ENCODE measurements around the gene NLGN2. TPM values are rescaled to one million over a fixed set of nuclear protein-coding genes. Genes with fewer than 3 reads are reported as not detected.

NLGN2 gene
- total RNA-seq, 1 experiment from 2014 or later, result 36.9 TPM

DNA sequence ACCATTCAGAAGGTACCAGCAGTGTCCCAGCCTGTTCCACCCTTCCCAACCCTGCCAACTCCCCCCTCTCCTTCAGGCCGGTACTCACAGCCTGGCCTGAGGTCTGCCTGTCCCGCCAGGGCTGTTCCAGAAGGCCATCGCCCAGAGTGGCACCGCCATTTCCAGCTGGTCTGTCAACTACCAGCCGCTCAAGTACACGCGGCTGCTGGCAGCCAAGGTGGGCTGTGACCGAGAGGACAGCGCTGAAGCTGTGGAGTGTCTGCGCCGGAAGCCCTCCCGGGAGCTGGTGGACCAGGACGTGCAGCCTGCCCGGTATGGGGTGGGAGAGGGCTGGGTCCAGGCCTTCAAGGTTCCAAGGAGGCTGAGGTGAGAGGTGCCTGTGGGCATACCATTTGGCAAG, 7.2 kb downstream of the NLGN2 start:
- no peaks in the 10 kb centered on the region for H3K27me3 ChIP-seq (replicated peaks; ENCODE audit: insufficient read depth, low read depth, low read length, poor library complexity)
- H3K36me3 ChIP-seq (ENCODE audit: insufficient read depth, low read length, poor library complexity, severe bottlenecking), result peaks cover 11% of the 10 kb centered on the region
- H3K4me1 ChIP-seq (ENCODE audit: insufficient read depth, low read length, poor library complexity, severe bottlenecking), result no peaks in the 10 kb centered on the region
- DNase-seq (ENCODE audit: low spot score), result no peak
- intact Hi-C loops (cut with micrococcal nuclease; ENCODE audit: unreplicated experiment), result no loop called here
- TF ChIP-seq EZH2 (IDR thresholded peaks at IDR 0.05; ENCODE audit: borderline replicate concordance, low read depth, low read length, poor library complexity, severe bottlenecking), result no peak
- TF ChIP-seq, protein P1, sequence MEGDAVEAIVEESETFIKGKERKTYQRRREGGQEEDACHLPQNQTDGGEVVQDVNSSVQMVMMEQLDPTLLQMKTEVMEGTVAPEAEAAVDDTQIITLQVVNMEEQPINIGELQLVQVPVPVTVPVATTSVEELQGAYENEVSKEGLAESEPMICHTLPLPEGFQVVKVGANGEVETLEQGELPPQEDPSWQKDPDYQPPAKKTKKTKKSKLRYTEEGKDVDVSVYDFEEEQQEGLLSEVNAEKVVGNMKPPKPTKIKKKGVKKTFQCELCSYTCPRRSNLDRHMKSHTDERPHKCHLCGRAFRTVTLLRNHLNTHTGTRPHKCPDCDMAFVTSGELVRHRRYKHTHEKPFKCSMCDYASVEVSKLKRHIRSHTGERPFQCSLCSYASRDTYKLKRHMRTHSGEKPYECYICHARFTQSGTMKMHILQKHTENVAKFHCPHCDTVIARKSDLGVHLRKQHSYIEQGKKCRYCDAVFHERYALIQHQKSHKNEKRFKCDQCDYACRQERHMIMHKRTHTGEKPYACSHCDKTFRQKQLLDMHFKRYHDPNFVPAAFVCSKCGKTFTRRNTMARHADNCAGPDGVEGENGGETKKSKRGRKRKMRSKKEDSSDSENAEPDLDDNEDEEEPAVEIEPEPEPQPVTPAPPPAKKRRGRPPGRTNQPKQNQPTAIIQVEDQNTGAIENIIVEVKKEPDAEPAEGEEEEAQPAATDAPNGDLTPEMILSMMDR (conservative IDR thresholded peaks at IDR 0.05; ENCODE audit: low read depth, low read length), result no peak
- no TSS peak for BruUV-seq (replicated peaks)
- H3K27ac ChIP-seq (ENCODE audit: low read depth, low read length, poor library complexity, severe bottlenecking), result no peak overlapping the region
- CTCF ChIA-PET, result interaction anchor here (0.5 kb wide), 1 partner anchor 146 kb away, joined by 3 read pairs; no protein-coding TSS in a partner anchor
- no peaks in the 10 kb centered on the region for H3K9me3 ChIP-seq (ENCODE audit: low read depth, low read length, poor library complexity, severe bottlenecking)
- POLR2A ChIA-PET (ENCODE audit: low non-redundant PET), result no interaction called here
- no peak overlapping the region for H3K4me3 ChIP-seq (ENCODE audit: low read depth, low read length, poor library complexity, severe bottlenecking)

DNA sequence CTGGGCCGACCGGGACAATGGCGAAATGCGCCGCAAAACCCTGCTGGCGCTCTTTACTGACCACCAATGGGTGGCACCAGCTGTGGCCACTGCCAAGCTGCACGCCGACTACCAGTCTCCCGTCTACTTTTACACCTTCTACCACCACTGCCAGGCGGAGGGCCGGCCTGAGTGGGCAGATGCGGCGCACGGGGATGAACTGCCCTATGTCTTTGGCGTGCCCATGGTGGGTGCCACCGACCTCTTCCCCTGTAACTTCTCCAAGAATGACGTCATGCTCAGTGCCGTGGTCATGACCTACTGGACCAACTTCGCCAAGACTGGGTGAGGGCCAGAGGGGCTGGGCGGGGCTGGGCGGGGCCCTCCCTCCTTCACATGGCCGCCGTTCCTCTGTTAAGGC, 8.1 kb downstream of the NLGN2 start:
- DNase-seq (ENCODE audit: low spot score), result no peak
- Histone ChIP-seq H3K9me3 (ENCODE audit: low read depth, low read length, poor library complexity, severe bottlenecking) (no peaks in the 10 kb centered on the region), H3K27ac (ENCODE audit: low read depth, low read length, poor library complexity, severe bottlenecking) (no peak overlapping the region), H3K27me3 (replicated peaks; ENCODE audit: insufficient read depth, low read depth, low read length, poor library complexity) (no peaks in the 10 kb centered on the region), H3K4me1 (ENCODE audit: insufficient read depth, low read length, poor library complexity, severe bottlenecking) (no peaks in the 10 kb centered on the region), H3K4me3 (ENCODE audit: low read depth, low read length, poor library complexity, severe bottlenecking) (no peak overlapping the region), H3K36me3 (ENCODE audit: insufficient read depth, low read length, poor library complexity, severe bottlenecking) (peaks cover 9% of the 10 kb centered on the region)
- BruUV-seq (replicated peaks), result no TSS peak
- POLR2A ChIA-PET (ENCODE audit: low non-redundant PET), result no interaction called here
- TF ChIP-seq, protein P1 (conservative IDR thresholded peaks at IDR 0.05; ENCODE audit: low read depth, low read length), result no peak
- no peak for TF ChIP-seq EZH2 (IDR thresholded peaks at IDR 0.05; ENCODE audit: borderline replicate concordance, low read depth, low read length, poor library complexity, severe bottlenecking)
- intact Hi-C loops (cut with micrococcal nuclease; ENCODE audit: unreplicated experiment), result no loop called here
- CTCF ChIA-PET, result no interaction called here

DNA sequence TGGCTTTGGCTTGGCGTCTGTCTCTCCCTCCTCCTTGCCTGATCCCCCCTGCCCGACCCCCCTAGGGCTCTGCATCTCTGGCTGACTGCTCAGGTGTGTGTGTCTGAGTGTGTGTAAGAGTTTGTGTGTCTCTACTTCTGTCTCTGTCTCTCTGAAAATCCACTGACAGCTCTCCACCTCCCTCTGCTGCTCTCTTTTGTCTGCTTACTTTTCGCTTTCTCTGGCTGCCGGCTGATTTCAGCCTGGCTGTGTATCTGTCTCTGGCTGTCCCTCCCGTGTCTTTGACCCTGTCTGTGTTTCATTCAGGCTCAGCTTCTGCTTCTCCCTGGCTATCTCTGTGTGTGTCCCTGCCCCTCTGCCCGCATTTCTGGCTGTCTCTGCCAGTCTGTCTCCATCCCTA, 8.7 kb downstream of the NLGN2 start:
- no peak for DNase-seq (ENCODE audit: low spot score)
- H3K36me3 ChIP-seq (ENCODE audit: insufficient read depth, low read length, poor library complexity, severe bottlenecking), result peaks cover 8% of the 10 kb centered on the region
- no peaks in the 10 kb centered on the region for H3K4me1 ChIP-seq (ENCODE audit: insufficient read depth, low read length, poor library complexity, severe bottlenecking)
- no TSS peak for BruUV-seq (replicated peaks)
- no peaks in the 10 kb centered on the region for H3K27me3 ChIP-seq (replicated peaks; ENCODE audit: insufficient read depth, low read depth, low read length, poor library complexity)
- intact Hi-C loops (cut with micrococcal nuclease; ENCODE audit: unreplicated experiment), result no loop called here
- H3K9me3 ChIP-seq (ENCODE audit: low read depth, low read length, poor library complexity, severe bottlenecking), result no peaks in the 10 kb centered on the region
- H3K4me3 ChIP-seq (ENCODE audit: low read depth, low read length, poor library complexity, severe bottlenecking), result no peak overlapping the region
- no peak overlapping the region for H3K27ac ChIP-seq (ENCODE audit: low read depth, low read length, poor library complexity, severe bottlenecking)
- POLR2A ChIA-PET (ENCODE audit: low non-redundant PET), result no interaction called here
- CTCF ChIA-PET, result interaction anchor here (0.6 kb wide), 1 partner anchor 253 kb away, joined by 3 read pairs; no protein-coding TSS in a partner anchor
- TF ChIP-seq, protein P1 (conservative IDR thresholded peaks at IDR 0.05; ENCODE audit: low read depth, low read length), result no peak
- TF ChIP-seq EZH2 (IDR thresholded peaks at IDR 0.05; ENCODE audit: borderline replicate concordance, low read depth, low read length, poor library complexity, severe bottlenecking), result no peak
